OCI-LY1 (cell line): Measurements from ENCODE around the gene SLAMF6.

ENCODE experiments used
- EZH2 ChIP-seq: fragments of 200-600 bp; sonication (generic), shearing (Covaris generic); IDR thresholded peaks from 2 replicates; pipeline ENCODE4 v1.8.0; 2017; ENCODE audit warnings: borderline replicate concordance, mixed run types, mild to moderate bottlenecking, antibody characterized with exemption, low read length, moderate library complexity, mixed read lengths
- TF ChIP-seq, protein P1 (sequence below): fragments of 200-600 bp; sonication (generic), shearing (Covaris generic); IDR thresholded peaks from 2 replicates; pipeline ENCODE4 v1.5.1; 2017; ENCODE audit warnings: mild to moderate bottlenecking, antibody characterized with exemption, low read length, moderate library complexity, mixed read lengths

DNA sequence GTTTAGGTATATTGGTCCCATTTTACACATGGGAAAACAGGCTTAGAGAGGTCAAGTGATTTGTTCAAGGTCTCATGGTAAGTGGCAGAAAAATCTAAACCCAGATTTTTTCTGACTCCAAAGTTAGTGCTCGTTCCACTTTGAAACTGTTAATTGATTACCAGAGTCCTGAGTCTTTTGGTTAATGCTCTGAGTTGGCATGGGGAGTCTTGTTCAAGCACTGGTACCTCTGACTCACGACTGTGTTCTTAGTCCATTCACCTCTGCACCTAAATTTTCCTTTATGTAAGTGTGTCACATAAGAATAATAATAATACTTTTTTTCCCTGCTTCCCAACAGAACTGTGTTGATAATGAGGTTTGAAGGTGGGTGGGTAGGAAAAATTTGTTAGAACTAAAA, 63.4 kb downstream of the SLAMF6 start:
- TF ChIP-seq, protein P1, sequence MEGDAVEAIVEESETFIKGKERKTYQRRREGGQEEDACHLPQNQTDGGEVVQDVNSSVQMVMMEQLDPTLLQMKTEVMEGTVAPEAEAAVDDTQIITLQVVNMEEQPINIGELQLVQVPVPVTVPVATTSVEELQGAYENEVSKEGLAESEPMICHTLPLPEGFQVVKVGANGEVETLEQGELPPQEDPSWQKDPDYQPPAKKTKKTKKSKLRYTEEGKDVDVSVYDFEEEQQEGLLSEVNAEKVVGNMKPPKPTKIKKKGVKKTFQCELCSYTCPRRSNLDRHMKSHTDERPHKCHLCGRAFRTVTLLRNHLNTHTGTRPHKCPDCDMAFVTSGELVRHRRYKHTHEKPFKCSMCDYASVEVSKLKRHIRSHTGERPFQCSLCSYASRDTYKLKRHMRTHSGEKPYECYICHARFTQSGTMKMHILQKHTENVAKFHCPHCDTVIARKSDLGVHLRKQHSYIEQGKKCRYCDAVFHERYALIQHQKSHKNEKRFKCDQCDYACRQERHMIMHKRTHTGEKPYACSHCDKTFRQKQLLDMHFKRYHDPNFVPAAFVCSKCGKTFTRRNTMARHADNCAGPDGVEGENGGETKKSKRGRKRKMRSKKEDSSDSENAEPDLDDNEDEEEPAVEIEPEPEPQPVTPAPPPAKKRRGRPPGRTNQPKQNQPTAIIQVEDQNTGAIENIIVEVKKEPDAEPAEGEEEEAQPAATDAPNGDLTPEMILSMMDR, result no peak
- TF ChIP-seq EZH2, result no peak
